Activated T-helper 2 cell treated with anti-CD3 and anti-CD28 coated beads, Interferon-gamma antibody, Interleukin-2, Interleukin-4, amounts not matched to agents 10 μg/mL and 5 μg/mL and 100 μg/mL, durations not matched to agents 14 hours and 24 hours and 36 hours (primary cell): ENCODE measurements around the gene ZNF358. TPM values are rescaled to one million over a fixed set of nuclear protein-coding genes. Genes with fewer than 3 reads are reported as not detected.

Experiments
- DNase-seq: peaks from one replicate; pipeline ENCODE4 v3.0.0; 2021; ENCODE audit warnings: low spot score
- H3K27ac Mint-ChIP-seq: one replicate; pipeline ENCODE4 v1.8.0; 2021; ENCODE audit warnings: mixed read lengths
- H3K27me3 Mint-ChIP-seq: one replicate; pipeline ENCODE4 v1.8.0; 2021; ENCODE audit warnings: low read depth, mixed read lengths
- H3K36me3 Mint-ChIP-seq: one replicate; pipeline ENCODE4 v1.8.0; 2021; ENCODE audit warnings: low read depth, mixed read lengths
- H3K4me1 Mint-ChIP-seq: one replicate; pipeline ENCODE4 v1.8.0; 2021; ENCODE audit warnings: low read depth, mixed read lengths
- H3K4me3 Mint-ChIP-seq: one replicate; pipeline ENCODE4 v1.8.0; 2021; ENCODE audit warnings: low read depth, mild to moderate bottlenecking, moderate library complexity, mixed read lengths
- H3K9me3 Mint-ChIP-seq: one replicate; pipeline ENCODE4 v1.8.0; 2021; ENCODE audit warnings: mixed read lengths
- intact Hi-C: fragments of 100-400 bp; cut with micrococcal nuclease; formaldehyde crosslinking; loops from one replicate; pipeline ENCODE4 v1.15.1; 2023
- total RNA-seq: library from RNA; stranded (reverse); gene quantifications from 2 replicates; pipeline ENCODE4 v1.2.3, GENCODE V29; 2022

The ZNF358 gene
- total RNA-seq, 1 donor from 2014 or later, result 5.3 TPM

DNA sequence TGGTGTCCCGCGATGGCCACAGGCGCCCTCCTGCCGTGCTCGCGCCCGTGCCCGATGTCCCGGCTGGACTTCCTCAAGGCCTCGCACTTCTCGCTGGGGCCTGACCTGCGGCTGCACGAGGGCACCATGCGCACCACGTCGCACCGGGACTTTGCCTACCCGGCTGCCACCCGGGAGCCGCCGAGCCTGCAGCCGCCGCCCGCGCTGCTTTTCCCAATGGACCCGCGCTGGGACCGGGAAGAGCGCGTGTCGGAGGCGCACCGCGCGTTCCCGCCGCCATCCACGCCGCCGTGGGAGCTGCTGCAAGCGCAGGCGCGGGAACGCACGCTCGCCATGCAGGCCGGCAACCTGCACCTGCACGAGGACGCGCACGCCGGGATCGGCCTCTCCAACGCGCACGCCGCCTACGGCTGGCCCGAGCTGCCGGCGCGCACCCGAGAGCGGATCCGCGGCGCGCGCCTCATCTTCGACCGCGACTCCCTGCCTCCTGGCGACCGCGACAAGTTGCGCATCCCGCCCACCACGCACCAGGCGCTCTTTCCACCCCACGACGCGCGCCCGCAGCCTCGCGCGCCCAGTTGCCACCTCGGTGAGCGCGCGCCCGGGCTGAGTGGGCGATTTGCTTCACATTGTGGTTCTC is 15.0 kb upstream of the ZNF358 start:
- Mint-ChIP-seq H3K27ac (no peak overlapping the region), H3K4me3 (peak overlapping the region; percentile 62), H3K36me3 (no peaks in the 10 kb centered on the region), H3K4me1 (peaks cover 9% of the 10 kb centered on the region), H3K9me3 (no peaks in the 10 kb centered on the region), H3K27me3 (peaks cover 30% of the 10 kb centered on the region)
- DNase-seq, result peak; percentile 56
- intact Hi-C loops, result loop anchor here (10.0 kb wide), 1 partner anchor 106 kb away; no protein-coding TSS in a partner anchor

DNA sequence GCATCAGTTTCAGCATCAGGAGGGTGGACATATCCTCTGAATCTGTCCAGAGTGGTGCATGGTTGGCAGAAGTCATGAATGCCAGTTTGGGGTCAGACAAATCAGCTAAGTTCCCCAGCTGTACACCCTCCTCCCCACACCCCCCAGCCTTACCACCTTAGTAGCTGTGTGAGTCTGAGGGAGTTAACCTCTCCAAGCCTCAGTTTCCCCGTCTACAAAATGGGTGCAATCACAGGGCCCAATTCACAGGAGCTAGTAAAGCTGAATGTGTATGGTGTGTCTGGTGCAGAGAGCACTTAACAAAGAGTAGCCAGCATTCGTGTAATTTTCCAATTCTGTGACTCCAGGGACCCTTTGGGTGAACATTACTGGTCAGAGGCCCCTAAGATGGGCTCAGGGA is 13.4 kb upstream of the ZNF358 start:
- Mint-ChIP-seq H3K36me3 (no peaks in the 10 kb centered on the region), H3K4me1 (peaks cover 16% of the 10 kb centered on the region), H3K9me3 (no peaks in the 10 kb centered on the region), H3K27me3 (peaks cover 33% of the 10 kb centered on the region), H3K27ac (no peak overlapping the region), H3K4me3 (no peak overlapping the region)
- DNase-seq, result no peak
- intact Hi-C loops, result loop anchor here (10.0 kb wide), 1 partner anchor 108 kb away; no protein-coding TSS in a partner anchor

DNA sequence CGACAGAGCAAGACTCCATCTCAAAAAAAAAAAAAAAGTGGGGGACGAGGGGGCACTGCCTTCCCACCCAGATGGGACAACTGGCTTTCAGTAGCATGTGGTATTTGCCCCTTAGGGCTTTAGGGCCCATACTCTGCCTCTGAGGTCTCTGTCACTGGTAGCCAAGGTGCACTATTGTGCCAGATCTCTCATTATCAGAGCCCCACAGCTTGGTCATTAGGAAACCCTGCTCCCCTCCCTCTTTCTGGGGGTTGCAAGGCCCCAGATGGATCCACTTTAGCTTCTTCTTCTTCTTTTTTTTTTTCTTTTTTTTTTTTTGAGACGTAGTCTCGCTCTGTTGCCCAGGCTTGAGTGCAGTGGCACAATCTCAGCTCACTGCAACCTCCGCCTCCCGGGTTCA is 11.2 kb upstream of the ZNF358 start:
- intact Hi-C loops, result loop anchor here (10.0 kb wide), 1 partner anchor 110 kb away; no protein-coding TSS in a partner anchor
- Mint-ChIP-seq H3K36me3 (no peaks in the 10 kb centered on the region), H3K27ac (no peak overlapping the region), H3K27me3 (peaks cover 25% of the 10 kb centered on the region), H3K9me3 (no peaks in the 10 kb centered on the region), H3K4me3 (no peak overlapping the region), H3K4me1 (peaks cover 13% of the 10 kb centered on the region)
- no peak for DNase-seq

DNA sequence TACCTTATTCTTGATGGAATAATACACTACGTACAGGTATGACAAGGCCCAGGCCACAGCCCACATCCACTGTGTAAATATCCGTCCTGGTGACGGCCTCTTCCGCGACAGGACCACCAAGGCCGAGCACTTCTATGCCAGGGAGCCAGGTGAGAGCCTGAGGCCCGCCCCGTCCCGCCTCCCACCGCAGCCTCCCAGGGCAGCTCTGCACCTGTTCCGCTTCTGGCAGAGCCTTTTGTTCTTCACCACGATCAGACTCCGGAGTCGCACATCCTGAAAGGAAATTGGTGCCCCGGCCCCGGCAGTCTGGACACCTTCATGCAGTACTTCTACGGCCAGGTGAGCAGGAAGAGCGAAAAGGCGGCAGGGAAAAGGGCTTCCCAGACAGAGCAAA is 10.6 kb upstream of the ZNF358 start:
- no peak overlapping the region for H3K27ac Mint-ChIP-seq
- peaks cover 13% of the 10 kb centered on the region for H3K4me1 Mint-ChIP-seq
- no peaks in the 10 kb centered on the region for H3K9me3 Mint-ChIP-seq
- no peak for DNase-seq
- peaks cover 22% of the 10 kb centered on the region for H3K27me3 Mint-ChIP-seq
- H3K36me3 Mint-ChIP-seq, result no peaks in the 10 kb centered on the region
- intact Hi-C loops, result loop anchor here (10.0 kb wide), 1 partner anchor 110 kb away; no protein-coding TSS in a partner anchor
- H3K4me3 Mint-ChIP-seq, result peak overlapping the region; percentile 30

DNA sequence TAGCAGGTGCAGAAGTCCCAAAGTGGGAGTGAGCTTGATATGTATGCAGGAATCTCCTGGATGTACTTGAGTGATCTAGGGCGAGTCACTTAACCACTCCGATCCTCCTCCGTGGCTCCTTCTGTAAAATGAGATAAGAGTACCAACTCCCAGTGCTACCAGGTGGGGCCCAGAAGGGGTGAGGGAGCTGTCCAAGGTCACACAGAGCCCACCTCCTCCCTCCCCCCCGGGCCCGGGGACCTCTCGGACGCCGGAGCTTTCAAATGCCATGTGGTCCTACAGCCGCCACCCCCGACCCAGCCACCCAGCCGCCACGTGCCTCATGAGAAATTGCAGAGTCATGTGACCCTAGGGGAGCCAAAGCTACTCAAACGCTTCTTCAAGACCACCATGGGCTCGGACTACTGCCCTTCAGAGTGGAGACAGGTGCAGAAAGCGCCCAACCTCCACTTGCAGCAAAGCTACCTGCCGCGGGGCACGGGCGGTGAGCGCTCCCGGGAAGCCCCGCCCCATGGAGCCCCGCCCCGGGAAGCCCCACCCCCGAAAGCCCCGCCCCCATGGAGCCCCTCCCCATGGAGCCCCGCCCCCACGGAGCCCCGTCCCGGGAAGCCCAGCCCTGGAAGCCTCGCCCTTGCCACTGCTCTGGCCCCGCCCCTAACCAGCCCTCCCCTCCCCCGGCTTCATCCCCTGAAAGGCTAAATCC is 10.1 kb upstream of the ZNF358 start:
- peak overlapping the region; percentile 30 for H3K4me3 Mint-ChIP-seq
- no peak overlapping the region for H3K27ac Mint-ChIP-seq
- DNase-seq, result no peak

DNA sequence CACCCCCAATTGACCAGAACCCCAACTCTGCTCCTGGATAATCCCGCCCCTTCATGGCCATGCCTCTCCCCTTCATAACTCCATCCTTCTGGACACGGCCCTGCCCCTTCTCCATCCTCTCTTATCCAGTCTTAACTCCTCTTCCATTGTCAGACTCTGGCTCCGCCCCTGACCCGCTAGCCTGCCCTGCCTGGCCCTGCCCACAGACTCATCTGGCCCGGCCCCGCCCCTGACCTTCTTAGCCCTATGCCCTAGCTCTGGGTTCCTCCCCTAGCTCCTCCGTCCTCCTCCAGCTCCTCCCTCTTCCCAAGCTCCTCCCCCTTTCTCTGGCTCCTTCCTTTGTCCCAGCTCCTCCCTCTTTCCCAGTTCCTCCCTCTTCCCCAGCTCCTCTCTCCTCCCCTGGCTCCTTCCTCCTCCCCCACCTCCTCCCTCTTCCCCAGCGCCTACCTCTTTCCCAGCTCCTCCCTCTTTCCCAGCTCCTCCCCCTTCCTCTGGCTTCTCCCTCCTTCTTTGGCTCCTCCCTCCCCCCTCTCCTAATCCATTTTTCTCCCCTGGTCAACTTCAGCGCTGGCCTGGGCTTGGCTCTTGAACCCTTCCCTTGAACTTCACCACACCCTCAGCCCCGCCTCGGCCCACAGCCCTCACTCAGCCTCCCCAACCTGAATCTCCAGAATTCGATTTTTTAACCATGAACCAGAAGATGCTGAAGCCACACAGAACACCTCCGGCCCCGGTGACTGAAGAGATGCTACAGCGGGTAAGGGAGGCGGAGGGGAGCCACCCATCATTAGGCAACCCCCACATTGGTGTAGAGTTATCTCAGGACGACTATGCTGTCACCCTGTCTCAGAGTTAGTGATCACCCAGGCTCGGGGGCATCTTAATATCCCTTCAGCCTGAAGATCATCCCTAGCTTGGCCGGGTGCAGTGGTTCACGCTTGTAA is 9.2 kb upstream of the ZNF358 start:
- Mint-ChIP-seq H3K27ac (no peak overlapping the region), H3K36me3 (no peaks in the 10 kb centered on the region), H3K9me3 (no peaks in the 10 kb centered on the region), H3K4me1 (peaks cover 11% of the 10 kb centered on the region), H3K4me3 (no peak overlapping the region), H3K27me3 (peaks cover 17% of the 10 kb centered on the region)
- DNase-seq, result peak; percentile 51
- intact Hi-C loops, result loop anchor here (10.0 kb wide), 1 partner anchor 112 kb away; no protein-coding TSS in a partner anchor

More for the DNA sequence above, 10.1 kb upstream of the ZNF358 start:
- H3K9me3 Mint-ChIP-seq, result no peaks in the 10 kb centered on the region
- no peaks in the 10 kb centered on the region for H3K36me3 Mint-ChIP-seq
- intact Hi-C loops, result loop anchor here (10.0 kb wide), 1 partner anchor 111 kb away; no protein-coding TSS in a partner anchor
- H3K4me1 Mint-ChIP-seq, result peaks cover 13% of the 10 kb centered on the region
- peaks cover 22% of the 10 kb centered on the region for H3K27me3 Mint-ChIP-seq

DNA sequence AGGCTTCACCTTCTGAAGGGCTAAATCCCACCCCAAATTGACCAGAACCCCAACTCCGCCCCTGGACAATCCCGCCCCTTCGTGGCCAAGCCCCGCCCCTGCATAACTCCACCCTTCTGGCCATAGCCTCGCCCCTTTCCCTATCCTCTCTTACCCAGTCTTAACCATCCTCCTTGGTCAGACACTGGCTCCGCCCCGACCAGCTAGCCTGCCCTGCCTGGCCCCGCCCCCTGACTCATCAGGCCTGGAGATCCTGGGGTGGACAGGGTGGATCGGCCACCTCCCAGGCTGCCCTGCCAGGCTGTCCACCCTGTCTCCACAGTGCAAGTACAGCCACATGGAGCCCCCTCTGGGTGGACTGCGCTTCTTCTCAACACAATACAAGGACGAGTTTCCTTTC is 8.0 kb upstream of the ZNF358 start:
- peaks cover 13% of the 10 kb centered on the region for H3K27me3 Mint-ChIP-seq
- no peak overlapping the region for H3K27ac Mint-ChIP-seq

DNA sequence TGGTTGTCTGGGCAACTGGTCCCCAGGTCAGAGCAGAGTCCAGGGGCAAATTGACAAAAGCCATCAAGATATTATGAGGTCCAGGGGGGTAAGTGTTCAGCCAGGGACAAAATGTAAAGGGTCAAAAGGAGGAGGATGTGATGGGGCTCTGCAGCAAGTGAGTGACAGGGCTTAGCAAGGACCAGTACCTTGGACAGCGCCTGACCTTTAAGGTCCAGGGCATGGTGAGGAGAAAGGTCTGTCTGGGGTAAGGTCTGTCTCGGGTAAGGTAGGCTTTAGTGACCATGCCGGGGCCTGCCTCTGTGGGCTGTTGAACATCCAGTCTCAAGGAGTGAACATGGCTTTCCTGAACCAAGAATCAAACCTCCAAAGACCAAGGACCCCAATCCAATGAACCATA is 6.3 kb upstream of the ZNF358 start:
- no peak for DNase-seq
- Mint-ChIP-seq H3K27ac (no peak overlapping the region), H3K36me3 (no peaks in the 10 kb centered on the region), H3K27me3 (peaks cover 14% of the 10 kb centered on the region), H3K9me3 (no peaks in the 10 kb centered on the region), H3K4me3 (no peak overlapping the region), H3K4me1 (peaks cover 11% of the 10 kb centered on the region)
- intact Hi-C loops, result loop anchor here (10.0 kb wide), 1 partner anchor 115 kb away; no protein-coding TSS in a partner anchor

More for the DNA sequence above, 8.0 kb upstream of the ZNF358 start:
- Mint-ChIP-seq H3K4me1 (peaks cover 11% of the 10 kb centered on the region), H3K4me3 (no peak overlapping the region), H3K36me3 (no peaks in the 10 kb centered on the region), H3K9me3 (no peaks in the 10 kb centered on the region)
- DNase-seq, result no peak
- intact Hi-C loops, result loop anchor here (10.0 kb wide), 1 partner anchor 113 kb away; no protein-coding TSS in a partner anchor

DNA sequence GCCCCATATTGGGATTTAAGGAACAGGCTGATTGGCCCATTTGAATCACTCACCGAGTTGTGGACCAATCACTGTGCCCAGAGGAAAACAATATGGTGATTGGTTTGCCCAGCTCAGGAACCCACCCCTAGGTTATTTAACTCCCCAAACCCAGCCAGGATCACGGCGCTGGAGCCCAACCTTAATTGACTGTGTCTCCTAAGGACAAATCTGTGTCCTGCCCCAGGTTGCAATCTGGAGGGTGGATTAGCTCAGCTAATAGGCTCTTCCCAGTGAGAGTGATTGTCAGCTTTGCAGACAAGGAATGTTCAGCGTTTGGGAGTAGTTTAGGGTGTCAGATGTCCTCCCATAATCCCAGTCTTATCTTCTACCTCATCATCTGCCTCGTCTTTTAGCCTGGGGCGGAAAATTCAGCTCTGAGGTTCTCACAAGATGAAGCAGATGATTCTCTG is 3.5 kb upstream of the ZNF358 start:
- Mint-ChIP-seq H3K27ac (no peak overlapping the region), H3K4me1 (peaks cover 4% of the 10 kb centered on the region), H3K4me3 (no peak overlapping the region), H3K9me3 (no peaks in the 10 kb centered on the region), H3K27me3 (peaks cover 22% of the 10 kb centered on the region), H3K36me3 (no peaks in the 10 kb centered on the region)
- no peak for DNase-seq
- intact Hi-C loops, result no loop called here

DNA sequence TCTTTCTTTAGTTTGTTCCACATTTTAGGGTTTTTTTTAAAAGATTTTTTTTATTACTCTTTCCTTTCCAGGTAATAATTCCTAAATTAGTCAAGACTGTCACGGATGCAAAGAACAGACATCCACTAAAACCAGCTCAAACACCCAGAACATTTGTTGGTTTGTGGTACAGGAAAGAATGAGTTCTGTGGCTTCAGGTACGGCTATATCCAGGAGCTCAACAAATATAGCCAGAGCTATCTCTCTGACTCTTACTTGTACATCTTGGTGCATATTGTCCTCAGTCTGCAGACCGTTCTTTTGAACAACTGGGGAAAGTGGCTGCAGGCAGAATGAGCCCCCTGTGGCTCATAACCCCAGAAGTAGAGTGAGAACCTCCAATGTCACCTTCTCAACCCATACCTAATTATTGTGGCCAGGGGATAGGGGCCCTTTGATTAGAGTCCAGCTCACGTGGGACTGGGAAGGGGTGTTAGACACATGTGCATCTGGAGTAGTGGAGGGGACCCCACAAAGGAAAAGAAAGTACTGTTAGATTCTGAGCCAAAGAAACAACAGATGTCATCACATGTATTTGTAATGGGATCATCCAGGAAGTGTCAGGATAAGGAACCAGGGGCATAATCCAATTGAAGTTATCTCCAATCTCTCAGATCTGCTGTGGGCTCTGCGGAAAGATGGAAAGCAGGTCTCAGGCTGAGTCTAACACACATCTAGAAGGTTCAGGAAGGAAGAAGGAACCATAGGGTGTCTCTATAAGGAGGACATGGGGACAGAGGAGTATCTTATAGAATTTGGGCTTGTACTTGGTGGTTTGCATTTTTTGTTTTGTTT is 1.9 kb upstream of the ZNF358 start:
- Mint-ChIP-seq H3K4me3 (no peak overlapping the region), H3K27me3 (peaks cover 27% of the 10 kb centered on the region), H3K27ac (no peak overlapping the region), H3K36me3 (no peaks in the 10 kb centered on the region), H3K9me3 (no peaks in the 10 kb centered on the region), H3K4me1 (peaks cover 4% of the 10 kb centered on the region)
- intact Hi-C loops, result no loop called here
- no peak for DNase-seq

DNA sequence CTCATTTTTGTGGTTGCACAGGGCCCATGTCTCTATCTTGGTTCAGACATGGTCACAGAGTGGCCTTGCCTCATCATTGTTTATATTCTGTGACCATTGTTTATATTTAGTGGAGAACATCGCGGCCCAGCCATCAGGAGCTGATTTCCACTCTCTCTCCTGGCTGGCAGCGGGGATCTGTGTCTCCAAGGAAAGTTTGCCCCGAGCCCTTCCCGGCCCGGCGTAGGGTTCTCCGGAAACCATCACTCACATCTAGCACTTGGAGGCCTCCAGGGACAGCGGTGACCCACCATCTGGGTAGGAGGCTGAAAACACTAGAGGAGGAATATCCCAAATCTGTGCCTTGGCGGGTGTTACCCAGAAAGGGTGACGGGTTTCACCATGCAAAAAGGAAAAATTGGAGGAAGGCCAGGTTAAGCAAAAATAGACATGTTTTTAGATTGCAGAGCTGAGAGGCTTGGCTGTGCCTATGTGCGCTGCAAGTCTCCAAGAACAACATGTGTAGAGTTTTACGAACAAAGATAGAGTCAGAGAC is 726 bp upstream of the ZNF358 start:
- H3K4me3 Mint-ChIP-seq, result peak overlapping the region; percentile 82
- H3K4me1 Mint-ChIP-seq, result peaks cover 4% of the 10 kb centered on the region
- DNase-seq, result no peak
- intact Hi-C loops, result no loop called here
- no peaks in the 10 kb centered on the region for H3K36me3 Mint-ChIP-seq
- H3K27me3 Mint-ChIP-seq, result peaks cover 27% of the 10 kb centered on the region
- peak overlapping the region; percentile 62 for H3K27ac Mint-ChIP-seq
- no peaks in the 10 kb centered on the region for H3K9me3 Mint-ChIP-seq
